Naive thymus-derived CD4-positive, alpha-beta T cell (primary cell): Measurements from ENCODE around the gene AP1B1. TPM values are rescaled to one million over a fixed set of nuclear protein-coding genes. Genes with fewer than 3 reads are reported as not detected.

ENCODE experiments used
- ATAC-seq: fragments of 150-1000 bp; cut with Tn5 transposase; 2 replicates; pipeline ENCODE4 v1.10.0; 2021; ENCODE audit warnings: mild to moderate bottlenecking, moderate library complexity
- CTCF ChIA-PET: fragments of 350-600 bp; sonication (Branson Sonifier 250); formaldehyde crosslinking; loops from one replicate; lab custom pipeline; 2021; ENCODE audit warnings: antibody characterized with exemption; lab: Charles Lee
- POLR2A ChIA-PET: fragments of 350-600 bp; sonication (Branson Sonifier 250); formaldehyde crosslinking; loops from one replicate; lab custom pipeline; 2021; ENCODE audit warnings: antibody characterized with exemption, inconsistent platforms; lab: Charles Lee
- DNase-seq, 9 donors: peaks; one replicate each; pipeline versions ENCODE4 v3.0.0 to v3.0.0-alpha.2; 2020 to 2022; ENCODE audit warnings: mixed read lengths in 1 of 9
- H3K27ac ChIP-seq: one replicate; pipeline ENCODE4 v1.7.0; 2013; ENCODE audit warnings: mild to moderate bottlenecking, low read depth, low read length, moderate library complexity
- H3K27me3 ChIP-seq, 2 donors: one replicate each; pipeline ENCODE4 v1.7.0; 2013; ENCODE audit warnings: low read length in 2 of 2, mild to moderate bottlenecking in 2 of 2, moderate library complexity in 2 of 2; ENCODE audit not compliant: control insufficient read depth in 2 of 2, insufficient read depth in 2 of 2
- H3K36me3 ChIP-seq, 3 experiments: 1 replicate in 2 of 3; 2 replicates in 1 of 3; pipeline ENCODE4 v1.7.0; 2013; ENCODE audit warnings: low read length in 3 of 3, mild to moderate bottlenecking in 3 of 3, moderate library complexity in 1 of 3; ENCODE audit not compliant: insufficient read depth in 3 of 3, control insufficient read depth in 2 of 3
- H3K4me1 ChIP-seq, 2 donors: one replicate each; pipeline ENCODE4 v1.7.0; 2013; ENCODE audit warnings: low read length in 2 of 2, mild to moderate bottlenecking in 2 of 2, moderate library complexity in 1 of 2; ENCODE audit not compliant: control insufficient read depth in 2 of 2, insufficient read depth in 2 of 2
- H3K4me3 ChIP-seq: 2 replicates; pipeline ENCODE4 v1.7.0; 2013; ENCODE audit warnings: mild to moderate bottlenecking, low read length
- H3K9me3 ChIP-seq, 3 experiments: 1 replicate in 2 of 3; 2 replicates in 1 of 3; pipeline ENCODE4 v1.7.0; 2013; ENCODE audit warnings: low read length in 3 of 3; ENCODE audit not compliant: control insufficient read depth in 2 of 3
- H3K27ac Mint-ChIP-seq, 9 donors: one replicate each; pipeline ENCODE4 v1.8.0; 2020 to 2022; ENCODE audit warnings: mixed read lengths in 9 of 9, mild to moderate bottlenecking in 8 of 9, moderate library complexity in 5 of 9, inconsistent platforms in 2 of 9
- H3K27me3 Mint-ChIP-seq, 5 donors: one replicate each; pipeline ENCODE4 v1.8.0; 2021 to 2022; ENCODE audit warnings: mixed read lengths in 5 of 5, mild to moderate bottlenecking in 1 of 5
- H3K36me3 Mint-ChIP-seq, 5 donors: one replicate each; pipeline ENCODE4 v1.8.0; 2020 to 2022; ENCODE audit warnings: mixed read lengths in 5 of 5, mild to moderate bottlenecking in 3 of 5, inconsistent platforms in 1 of 5
- H3K4me1 Mint-ChIP-seq, 7 donors: one replicate each; pipeline ENCODE4 v1.8.0; 2020 to 2022; ENCODE audit warnings: mixed read lengths in 7 of 7, mild to moderate bottlenecking in 3 of 7, inconsistent platforms in 1 of 7
- H3K4me3 Mint-ChIP-seq, 10 donors: one replicate each; pipeline ENCODE4 v1.8.0; 2020 to 2022; ENCODE audit warnings: mild to moderate bottlenecking in 10 of 10, mixed read lengths in 10 of 10, moderate library complexity in 6 of 10, inconsistent platforms in 2 of 10
- H3K9me3 Mint-ChIP-seq, 11 donors: one replicate each; pipeline ENCODE4 v1.8.0; 2020 to 2022; ENCODE audit warnings: mixed read lengths in 11 of 11, mild to moderate bottlenecking in 4 of 11, inconsistent platforms in 1 of 11, moderate library complexity in 1 of 11
- intact Hi-C, 2 donors: fragments of 100-400 bp; cut with micrococcal nuclease; formaldehyde crosslinking; loops; one replicate each; pipeline ENCODE4 v1.15.1; 2023
- polyA plus RNA-seq, 2 donors: library from polyadenylated mRNA; unstranded; fragments of 300-500 nt; fragmentation: Illumina TruSeq; gene quantifications; one replicate each; pipeline ENCODE4 v1.2.3, GENCODE V29; 2021
- total RNA-seq, 6 experiments: library from RNA in 5 of 6; stranded (reverse) in 5 of 6; gene quantifications; 1 replicate in 5 of 6; 2 replicates in 1 of 6; pipeline ENCODE4 v1.2.3 and lab custom pipeline; 2021 to 2026

Gene AP1B1
- total and polyA plus RNA-seq, 7 experiments from 2014 or later, result 15.0 to 77.7 (median 38.9) TPM

DNA sequence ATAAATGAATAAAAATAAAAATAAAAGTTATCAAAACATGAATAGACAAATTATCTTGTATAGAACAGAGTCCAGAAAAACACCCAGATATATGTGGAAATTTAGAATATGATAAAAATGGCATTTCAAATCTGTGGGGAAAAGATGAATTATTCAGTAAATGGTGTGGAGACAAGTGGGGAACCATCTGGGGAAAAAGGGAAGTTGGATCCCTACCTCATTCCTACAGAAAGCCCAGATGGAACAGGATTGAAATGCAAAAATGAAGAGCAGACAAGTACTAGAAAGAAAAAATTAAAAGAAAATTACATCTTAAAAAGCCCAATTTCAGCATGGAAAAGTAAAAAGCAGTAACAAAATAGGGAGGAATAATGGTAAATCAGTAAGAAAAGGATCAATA, 64.7 kb downstream of the AP1B1 start:
- no peak overlapping the region for H3K4me3 ChIP-seq
- H3K4me1 ChIP-seq, result no peaks in the 10 kb centered on the region
- peaks cover 0 to 7% (median 0%) of the 10 kb centered on the region in 7 donors for H3K4me1 Mint-ChIP-seq
- H3K27ac ChIP-seq, result no peak overlapping the region
- H3K9me3 ChIP-seq, result no peaks in the 10 kb centered on the region
- no peaks in the 10 kb centered on the region for H3K27me3 ChIP-seq
- H3K27ac Mint-ChIP-seq, result no peak overlapping the region
- H3K27me3 Mint-ChIP-seq, result no peaks in the 10 kb centered on the region
- no peak for ATAC-seq
- H3K9me3 Mint-ChIP-seq, result no peaks in the 10 kb centered on the region
- peaks cover 0 to 8% (median 0%) of the 10 kb centered on the region in 5 donors for H3K36me3 Mint-ChIP-seq
- H3K4me3 Mint-ChIP-seq, result no peak overlapping the region
- ChIA-PET CTCF (no interaction called here), POLR2A (no interaction called here)
- no peak for DNase-seq
- intact Hi-C loops, result no loop called here
- H3K36me3 ChIP-seq, result peaks cover 0 to 24% (median 0%) of the 10 kb centered on the region in 3 experiments

DNA sequence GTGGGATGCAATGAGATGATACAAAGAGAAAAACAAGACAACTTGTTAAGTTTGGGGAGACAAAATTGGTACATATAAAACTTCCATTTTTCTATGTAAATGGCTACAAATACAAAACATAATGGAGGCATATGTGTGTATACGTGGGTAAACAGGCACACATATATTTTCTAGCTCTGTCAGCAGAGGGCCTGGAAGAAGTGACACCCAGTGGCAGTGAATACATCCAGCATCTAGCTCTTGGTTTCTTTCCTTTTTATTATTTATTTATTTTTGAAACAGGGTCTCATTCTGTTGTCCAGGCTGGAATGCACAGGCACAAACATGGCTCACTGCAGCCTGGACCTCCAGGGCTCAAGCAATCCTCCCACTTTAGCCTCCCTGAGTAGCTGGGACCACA, 67.8 kb downstream of the AP1B1 start:
- H3K9me3 Mint-ChIP-seq, result no peaks in the 10 kb centered on the region
- POLR2A ChIA-PET, result no interaction called here
- intact Hi-C loops, result no loop called here

DNA sequence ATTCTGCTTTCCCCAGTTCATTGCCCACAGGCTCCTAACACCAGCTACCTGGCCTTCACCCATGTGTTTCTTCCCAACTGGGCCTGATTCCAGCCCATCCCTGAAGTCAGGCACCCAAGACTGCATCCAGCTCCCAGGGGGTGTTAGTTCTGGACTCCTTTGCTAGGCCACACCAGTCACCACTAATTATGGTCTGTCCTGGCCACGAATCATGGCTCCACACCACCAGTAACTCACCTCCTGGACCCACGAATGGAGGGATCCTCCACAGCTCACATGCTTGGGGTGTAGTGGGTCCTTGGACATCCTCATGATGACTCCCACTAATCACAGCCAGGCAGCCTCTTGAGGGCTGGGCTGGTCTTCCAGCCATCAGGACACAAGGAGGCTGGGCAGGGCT, 69.3 kb downstream of the AP1B1 start:
- H3K36me3 Mint-ChIP-seq, result peaks cover 0 to 3% (median 0%) of the 10 kb centered on the region in 5 donors
- no peaks in the 10 kb centered on the region for H3K9me3 ChIP-seq
- ChIA-PET POLR2A (interaction anchor here (1.0 kb wide), 1 partner anchor 48 kb away, joined by 3 read pairs; no protein-coding TSS in a partner anchor), CTCF (no interaction called here)
- H3K4me3 ChIP-seq, result no peak overlapping the region
- H3K27ac ChIP-seq, result no peak overlapping the region
- H3K27ac Mint-ChIP-seq, result no peak overlapping the region
- peaks cover 8 to 30% (median 18%) of the 10 kb centered on the region in 5 donors for H3K27me3 Mint-ChIP-seq
- H3K27me3 ChIP-seq, result peaks cover 0 to 10% of the 10 kb centered on the region in 2 donors
- no peak for ATAC-seq
- H3K4me3 Mint-ChIP-seq, result no peak overlapping the region
- H3K4me1 Mint-ChIP-seq, result peaks cover 7 to 18% (median 9%) of the 10 kb centered on the region in 7 donors
- peaks cover 0 to 9% of the 10 kb centered on the region in 2 donors for H3K4me1 ChIP-seq
- H3K9me3 Mint-ChIP-seq, result peaks cover 0 to 2% (median 0%) of the 10 kb centered on the region in 11 donors
- DNase-seq, result no peak
- intact Hi-C loops, result no loop called here
- H3K36me3 ChIP-seq, result no peaks in the 10 kb centered on the region

More for the DNA sequence above, 67.8 kb downstream of the AP1B1 start:
- Mint-ChIP-seq H3K27me3 (peaks cover 0 to 22% (median 12%) of the 10 kb centered on the region in 5 donors), H3K27ac (no peak overlapping the region), H3K4me3 (no peak overlapping the region), H3K36me3 (peaks cover 0 to 3% (median 0%) of the 10 kb centered on the region in 5 donors), H3K4me1 (peaks cover 0 to 11% (median 3%) of the 10 kb centered on the region in 7 donors)
- no peak for DNase-seq
- H3K36me3 ChIP-seq, result no peaks in the 10 kb centered on the region
- H3K27ac ChIP-seq, result no peak overlapping the region
- H3K9me3 ChIP-seq, result no peaks in the 10 kb centered on the region
- H3K4me3 ChIP-seq, result no peak overlapping the region
- CTCF ChIA-PET, result no interaction called here
- ATAC-seq, result no peak
- H3K27me3 ChIP-seq, result peaks cover 0 to 4% of the 10 kb centered on the region in 2 donors
- no peaks in the 10 kb centered on the region for H3K4me1 ChIP-seq

DNA sequence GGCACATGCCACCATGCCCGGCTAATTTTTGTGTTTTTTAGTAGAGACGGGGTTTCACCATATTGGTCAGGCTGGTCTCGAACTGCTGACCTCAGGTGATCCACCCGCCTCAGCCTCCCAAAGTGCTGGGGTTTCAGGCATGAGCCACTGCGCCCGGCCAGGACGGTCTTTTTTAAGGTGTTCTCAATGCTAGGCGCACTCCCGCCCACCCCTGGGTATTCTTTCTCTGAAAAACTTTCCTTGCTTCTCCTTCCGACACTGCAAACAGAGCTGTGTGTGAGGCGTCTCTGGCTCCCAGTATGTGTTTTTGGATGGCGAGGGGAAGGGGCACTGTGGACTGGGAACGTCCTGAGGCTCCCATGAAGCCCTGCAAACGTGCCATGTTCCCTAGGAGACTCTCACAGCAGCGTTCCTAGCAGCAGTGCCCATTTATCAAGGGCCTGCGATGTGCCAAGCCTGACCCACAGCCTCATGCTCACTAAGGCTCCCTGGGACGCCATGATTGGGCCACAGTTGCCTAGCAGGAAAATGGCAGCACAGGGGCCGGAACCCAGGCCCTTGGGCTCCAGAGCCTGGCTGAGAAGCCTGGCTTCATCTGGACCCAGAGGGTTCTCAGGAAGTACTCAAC, 70.4 kb downstream of the AP1B1 start:
- Histone ChIP-seq H3K36me3 (no peaks in the 10 kb centered on the region), H3K9me3 (no peaks in the 10 kb centered on the region), H3K4me1 (peaks cover 0 to 13% of the 10 kb centered on the region in 2 donors), H3K27me3 (peaks cover 0 to 21% of the 10 kb centered on the region in 2 donors), H3K27ac (no peak overlapping the region), H3K4me3 (no peak overlapping the region)
- CTCF ChIA-PET, result interaction anchor here (0.5 kb wide), 1 partner anchor 69 kb away, joined by 3 read pairs; no protein-coding TSS in a partner anchor
- intact Hi-C loops, result no loop called here
- POLR2A ChIA-PET, result interaction anchor here (1.0 kb wide), 1 partner anchor 46 kb away, joined by 3 read pairs; no protein-coding TSS in a partner anchor
- H3K27me3 Mint-ChIP-seq, result peaks cover 19 to 42% (median 25%) of the 10 kb centered on the region in 5 donors
- H3K4me1 Mint-ChIP-seq, result peaks cover 11 to 24% (median 15%) of the 10 kb centered on the region in 7 donors
- ATAC-seq, result no peak
- H3K36me3 Mint-ChIP-seq, result peaks cover 0 to 3% (median 0%) of the 10 kb centered on the region in 5 donors
- H3K4me3 Mint-ChIP-seq, result no peak overlapping the region
- peaks cover 0 to 2% (median 0%) of the 10 kb centered on the region in 11 donors for H3K9me3 Mint-ChIP-seq
- DNase-seq, result no peak
- no peak overlapping the region for H3K27ac Mint-ChIP-seq

DNA sequence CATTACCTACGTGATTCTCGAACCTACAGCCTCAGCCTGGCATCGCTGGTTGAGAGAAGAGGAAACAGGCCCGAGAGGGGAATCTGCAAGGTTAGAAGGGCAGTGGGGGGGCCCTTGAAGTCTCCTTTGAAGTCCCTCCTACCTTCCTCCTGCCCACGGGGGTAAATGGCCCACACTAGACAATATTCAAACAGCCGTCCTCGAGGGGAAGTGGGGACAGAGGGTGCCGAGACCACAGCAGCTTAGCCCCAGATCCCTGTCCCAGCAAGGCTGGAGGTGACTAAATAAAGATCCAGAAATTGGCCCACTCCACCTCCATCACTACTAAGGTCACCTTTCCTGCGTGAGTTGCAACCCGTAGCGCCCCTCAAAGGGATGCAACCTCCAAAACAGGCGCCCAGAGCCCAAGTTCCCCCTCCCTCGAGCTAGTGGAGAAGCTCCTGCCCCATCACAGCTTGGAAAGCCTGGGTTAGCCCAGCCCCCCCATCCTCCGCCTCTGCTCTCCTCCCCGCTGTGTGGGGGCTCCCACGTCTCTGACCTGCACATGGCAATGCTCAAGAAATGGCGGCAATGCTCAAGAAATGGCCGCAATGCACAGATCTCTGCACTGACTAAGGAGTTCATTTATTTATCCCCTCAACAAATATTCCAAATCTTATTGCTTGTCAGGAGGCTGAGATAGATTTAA, 72.1 kb downstream of the AP1B1 start:
- peaks cover 0 to 3% (median 0%) of the 10 kb centered on the region in 5 donors for H3K36me3 Mint-ChIP-seq
- H3K27ac Mint-ChIP-seq, result no peak overlapping the region
- no peak overlapping the region for H3K27ac ChIP-seq
- H3K9me3 ChIP-seq, result no peaks in the 10 kb centered on the region
- peaks cover 0 to 13% of the 10 kb centered on the region in 2 donors for H3K4me1 ChIP-seq
- no peak overlapping the region for H3K4me3 ChIP-seq
- ChIA-PET POLR2A (no interaction called here), CTCF (interaction anchor here (0.6 to 0.7 kb wide), 2 partner anchors 205 to 388 kb away, joined by 3 to 4 read pairs; no protein-coding TSS in a partner anchor)
- H3K27me3 ChIP-seq, result peaks cover 0 to 23% of the 10 kb centered on the region in 2 donors
- no peaks in the 10 kb centered on the region for H3K36me3 ChIP-seq
- H3K4me1 Mint-ChIP-seq, result peaks cover 11 to 27% (median 19%) of the 10 kb centered on the region in 7 donors
- ATAC-seq (no peak), DNase-seq (no peak)
- peaks cover 28 to 52% (median 35%) of the 10 kb centered on the region in 5 donors for H3K27me3 Mint-ChIP-seq
- peaks cover 0 to 2% (median 0%) of the 10 kb centered on the region in 11 donors for H3K9me3 Mint-ChIP-seq
- peak overlapping the region in 7 of 10 donors; percentile 16 to 50 (median 34) for H3K4me3 Mint-ChIP-seq
- intact Hi-C loops, result no loop called here

DNA sequence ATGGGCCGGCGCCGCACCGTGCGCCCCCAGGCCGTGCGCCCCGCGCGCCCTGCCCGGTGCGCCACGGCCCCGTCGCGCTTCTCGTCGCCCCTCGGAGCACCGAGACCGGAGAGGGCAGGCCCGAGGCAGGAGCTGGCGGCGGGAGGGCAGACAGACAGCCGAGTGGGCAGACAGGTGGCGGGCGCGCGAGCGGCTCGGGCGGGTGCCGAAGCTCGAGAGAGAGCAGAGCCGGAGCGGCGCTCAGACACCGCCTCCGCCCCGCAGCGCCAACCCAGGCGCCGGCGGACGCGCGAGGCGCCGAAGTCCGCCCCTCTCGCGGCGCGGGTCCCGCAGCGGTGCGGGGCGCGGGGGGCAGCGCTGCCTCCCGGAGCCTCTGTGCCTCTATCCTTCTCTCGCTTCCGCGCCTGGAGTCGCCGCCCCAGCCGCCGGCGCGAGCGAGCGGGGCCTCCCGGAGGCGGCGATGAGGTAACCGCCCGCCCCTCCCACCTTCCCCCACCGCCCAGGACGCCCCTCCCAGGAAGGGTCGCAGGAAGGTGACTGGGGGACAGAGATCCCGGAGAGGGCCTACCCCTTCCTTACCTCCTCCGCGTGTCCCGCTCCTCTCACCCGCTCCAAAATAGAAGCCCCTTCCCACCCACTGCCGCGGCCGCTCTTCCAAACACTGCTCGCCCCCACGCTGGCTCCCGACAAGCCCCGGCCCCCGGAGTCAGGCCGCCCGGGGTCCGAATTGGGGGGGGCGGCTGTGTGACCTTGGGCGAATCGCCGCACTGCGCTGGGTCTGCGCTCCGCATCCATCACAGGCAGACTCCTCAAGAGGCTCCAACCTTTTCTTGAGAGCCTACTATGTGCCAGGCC, 72.9 kb downstream of the AP1B1 start, which contains the start of gene RASL10A:
Gene RASL10A, minus strand, starts transcription at position 412 of the 855 bp plus-strand sequence. CDS start 451 bp downstream, outside the sequence.
- POLR2A ChIA-PET, result no interaction called here
- H3K4me3 ChIP-seq, result no peak within 1 kb of the TSS

More for the DNA sequence above, 72.9 kb downstream of the AP1B1 start, which contains the start of gene RASL10A:
- H3K4me1 ChIP-seq, result peaks cover 0 to 13% of the 10 kb centered on the region in 2 donors
- Mint-ChIP-seq H3K9me3 (peaks cover 0 to 2% (median 0%) of the 10 kb centered on the region in 11 donors), H3K36me3 (peaks cover 0 to 3% (median 0%) of the 10 kb centered on the region in 5 donors), H3K27me3 (peaks cover 28 to 52% (median 38%) of the 10 kb centered on the region in 5 donors), H3K4me3 (peak within 1 kb of the TSS; percentile 36 to 79 (median 58)), H3K27ac (peak within 1 kb of the TSS in 1 of 9 donors; percentile 11), H3K4me1 (peaks cover 11 to 27% (median 21%) of the 10 kb centered on the region in 7 donors)
- no peak within 1 kb of the TSS for H3K27ac ChIP-seq
- no peak for DNase-seq
- no peaks in the 10 kb centered on the region for H3K9me3 ChIP-seq
- no peak for ATAC-seq
- H3K27me3 ChIP-seq, result peaks cover 0 to 27% of the 10 kb centered on the region in 2 donors
- CTCF ChIA-PET, result no interaction called here
- H3K36me3 ChIP-seq, result no peaks in the 10 kb centered on the region
- intact Hi-C loops, result no loop called here
